Breast epithelium (tissue), 4 donors: ENCODE measurements around the gene THSD4. TPM values are rescaled to one million over a fixed set of nuclear protein-coding genes. Genes with fewer than 3 reads are reported as not detected.

Experiments
- DNase-seq, 2 donors: peaks; one replicate each; pipeline ENCODE4 v3.0.0-alpha.2; 2019; ENCODE audit warnings: low spot score in 2 of 2
- H3K27ac ChIP-seq, 2 donors: fragments of 200-600 bp; sonication (generic) in 1 of 2; one replicate each; pipeline ENCODE4 v1.5.1; 2016 to 2019; ENCODE audit warnings: mild to moderate bottlenecking in 1 of 2
- H3K27me3 ChIP-seq, 2 donors: fragments of 200-600 bp; sonication (generic) in 1 of 2; one replicate each; pipeline versions ENCODE4 v1.5.1 to v1.6.0; 2017 to 2019; ENCODE audit warnings: control low read depth in 1 of 2, mild to moderate bottlenecking in 1 of 2
- H3K36me3 ChIP-seq: fragments of 200-600 bp; one replicate; pipeline ENCODE4 v1.5.1; 2019
- H3K4me1 ChIP-seq, 2 donors: fragments of 200-600 bp; sonication (generic); one replicate each; pipeline ENCODE4 v1.5.1; 2016 to 2019; ENCODE audit warnings: control low read depth in 1 of 2
- H3K4me3 ChIP-seq, 3 donors: fragments of 200-600 bp; sonication (generic); 1 replicate in 2 of 3; 2 replicates in 1 of 3; pipeline ENCODE4 v1.5.1; 2016 to 2019; ENCODE audit warnings: mild to moderate bottlenecking in 3 of 3, moderate library complexity in 2 of 3
- H3K9me3 ChIP-seq, 2 donors: fragments of 200-600 bp; sonication (generic) in 1 of 2; one replicate each; pipeline ENCODE4 v1.5.1; 2016 to 2019; ENCODE audit warnings: control low read depth in 1 of 2
- CTCF ChIP-seq, 3 donors: fragments of 450-650 bp; IDR thresholded peaks; one replicate each; pipeline ENCODE4 v1.5.1; 2016 to 2017; ENCODE audit warnings: antibody characterized with exemption in 3 of 3, mild to moderate bottlenecking in 3 of 3, moderate library complexity in 3 of 3
- POLR2A ChIP-seq: fragments of 450-650 bp; IDR thresholded peaks from one replicate; pipeline ENCODE4 v1.6.1; 2016; ENCODE audit warnings: antibody characterized with exemption, mild to moderate bottlenecking, moderate library complexity
- POLR2AphosphoS5 ChIP-seq, 3 donors: sonication (generic); formaldehyde crosslinking; IDR thresholded peaks; one replicate each; pipeline ENCODE4 v1.6.1; 2017; ENCODE audit warnings: antibody characterized with exemption in 3 of 3
- intact Hi-C: fragments of 100-400 bp; cut with DNase I; formaldehyde crosslinking; loops from one replicate; pipeline ENCODE4 v1.15.1; 2023; ENCODE audit warnings: low total_unique reads
- total RNA-seq, 3 donors: library from RNA; depleted of rRNA; stranded (reverse); fragments of >200 nt; gene quantifications; one replicate each; pipeline ENCODE4 v1.1.0, GENCODE V29; 2016

The THSD4 gene
- total RNA-seq, result 10 to 100 TPM in 2 of 3 donors, under 1 TPM in 1; 0.64 to 58.7 (median 41.3) TPM

GRCh38 chr15:71114887-71115566 lies at the start of gene THSD4:
THSD4 (plus strand) TSS chr15:71115471.
- no peaks in the 10 kb centered on the region for H3K4me1 ChIP-seq
- DNase-seq, result peak; percentile 47 to 76
- H3K9me3 ChIP-seq, result no peaks in the 10 kb centered on the region
- no peaks in the 10 kb centered on the region for H3K27me3 ChIP-seq
- no peaks in the 10 kb centered on the region for H3K36me3 ChIP-seq
- intact Hi-C loops, result loop anchor here (5.0 to 10.0 kb wide), 2 partner anchors 232 to 330 kb away; no protein-coding TSS in a partner anchor
- peak within 1 kb of the TSS; percentile 81 to 90 for H3K27ac ChIP-seq
- no peak for TF ChIP-seq POLR2A
- TF ChIP-seq POLR2AphosphoS5 (IDR thresholded peaks at IDR 0.05), result peak in 2 of 3 donors; percentile 14 to 61
- TF ChIP-seq CTCF (IDR thresholded peaks at IDR 0.05), result peak; percentile 96 to 98 (median 97)
- peak within 1 kb of the TSS; percentile 44 to 73 (median 66) for H3K4me3 ChIP-seq

GRCh38 chr15:71066983-71067382 lies 48.3 kb upstream of the THSD4 start:
- intact Hi-C loops, result no loop called here

GRCh38 chr15:71069693-71070092 lies 45.6 kb upstream of the THSD4 start:
- Histone ChIP-seq H3K4me1 (no peaks in the 10 kb centered on the region), H3K36me3 (no peaks in the 10 kb centered on the region), H3K27ac (no peak overlapping the region), H3K9me3 (no peaks in the 10 kb centered on the region), H3K4me3 (no peak overlapping the region), H3K27me3 (no peaks in the 10 kb centered on the region)
- intact Hi-C loops, result no loop called here
- TF ChIP-seq CTCF (IDR thresholded peaks at IDR 0.05) (no peak), POLR2A (no peak), POLR2AphosphoS5 (IDR thresholded peaks at IDR 0.05) (no peak)
- no peak for DNase-seq

More at GRCh38 chr15:71066983-71067382, 48.3 kb upstream of the THSD4 start:
- no peaks in the 10 kb centered on the region for H3K9me3 ChIP-seq
- no peaks in the 10 kb centered on the region for H3K4me1 ChIP-seq
- peak overlapping the region in 1 of 2 donors; percentile 56 for H3K27ac ChIP-seq
- DNase-seq, result no peak
- TF ChIP-seq POLR2AphosphoS5 (IDR thresholded peaks at IDR 0.05) (no peak), CTCF (IDR thresholded peaks at IDR 0.05) (no peak), POLR2A (no peak)
- no peaks in the 10 kb centered on the region for H3K27me3 ChIP-seq
- no peaks in the 10 kb centered on the region for H3K36me3 ChIP-seq
- H3K4me3 ChIP-seq, result no peak overlapping the region

- Histone ChIP-seq H3K4me3 (no peak overlapping the region), H3K9me3 (no peaks in the 10 kb centered on the region), H3K36me3 (no peaks in the 10 kb centered on the region), H3K27ac (no peak overlapping the region), H3K27me3 (no peaks in the 10 kb centered on the region), H3K4me1 (no peaks in the 10 kb centered on the region)
- TF ChIP-seq POLR2AphosphoS5 (IDR thresholded peaks at IDR 0.05) (no peak), CTCF (IDR thresholded peaks at IDR 0.05) (no peak), POLR2A (no peak)
- DNase-seq, result no peak
- intact Hi-C loops, result no loop called here
Observed at GRCh38 chr15:71071529-71071928, 43.7 kb upstream of the THSD4 start.

- H3K27ac ChIP-seq, result peak overlapping the region in 1 of 2 donors; percentile 17
- H3K36me3 ChIP-seq, result no peaks in the 10 kb centered on the region
- no peaks in the 10 kb centered on the region for H3K4me1 ChIP-seq
- DNase-seq, result no peak
- TF ChIP-seq POLR2AphosphoS5 (IDR thresholded peaks at IDR 0.05) (no peak), POLR2A (no peak), CTCF (IDR thresholded peaks at IDR 0.05) (no peak)
- no peaks in the 10 kb centered on the region for H3K9me3 ChIP-seq
- H3K4me3 ChIP-seq, result no peak overlapping the region
- H3K27me3 ChIP-seq, result no peaks in the 10 kb centered on the region
- intact Hi-C loops, result no loop called here
Observed at GRCh38 chr15:71072423-71072822, 42.8 kb upstream of the THSD4 start.
